ENCODE measurements around the gene ABR.
"Not testable (repeated sequence)": the region's sequence is repeated elsewhere in the genome, so short reads cannot be mapped to it uniquely, and the experiment has no call there.

ABR gene

GRCh38 chr17:1122533-1123392 is 57.0 kb downstream of the ABR start:
- in situ Hi-C loops (cut with MboI; ENCODE audit: low pct_unique_long_range_greater_than_20kb, low sequenced_read_pairs, unreplicated experiment): loop anchor here (25.0 kb wide), 1 partner anchor 215 kb away; no protein-coding TSS in a partner anchor
- peak; percentile 91 for DNase-seq (ENCODE audit: low spot score)
- TF ChIP-seq, protein P1, sequence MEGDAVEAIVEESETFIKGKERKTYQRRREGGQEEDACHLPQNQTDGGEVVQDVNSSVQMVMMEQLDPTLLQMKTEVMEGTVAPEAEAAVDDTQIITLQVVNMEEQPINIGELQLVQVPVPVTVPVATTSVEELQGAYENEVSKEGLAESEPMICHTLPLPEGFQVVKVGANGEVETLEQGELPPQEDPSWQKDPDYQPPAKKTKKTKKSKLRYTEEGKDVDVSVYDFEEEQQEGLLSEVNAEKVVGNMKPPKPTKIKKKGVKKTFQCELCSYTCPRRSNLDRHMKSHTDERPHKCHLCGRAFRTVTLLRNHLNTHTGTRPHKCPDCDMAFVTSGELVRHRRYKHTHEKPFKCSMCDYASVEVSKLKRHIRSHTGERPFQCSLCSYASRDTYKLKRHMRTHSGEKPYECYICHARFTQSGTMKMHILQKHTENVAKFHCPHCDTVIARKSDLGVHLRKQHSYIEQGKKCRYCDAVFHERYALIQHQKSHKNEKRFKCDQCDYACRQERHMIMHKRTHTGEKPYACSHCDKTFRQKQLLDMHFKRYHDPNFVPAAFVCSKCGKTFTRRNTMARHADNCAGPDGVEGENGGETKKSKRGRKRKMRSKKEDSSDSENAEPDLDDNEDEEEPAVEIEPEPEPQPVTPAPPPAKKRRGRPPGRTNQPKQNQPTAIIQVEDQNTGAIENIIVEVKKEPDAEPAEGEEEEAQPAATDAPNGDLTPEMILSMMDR (IDR thresholded peaks at IDR 0.05; ENCODE audit: extremely low read depth, insufficient read depth, missing control alignments): peak; percentile 85

- in situ Hi-C loops (cut with MboI; ENCODE audit: low pct_unique_long_range_greater_than_20kb, low sequenced_read_pairs, unreplicated experiment): loop anchor here (25.0 kb wide), 1 partner anchor 216 kb away; no protein-coding TSS in a partner anchor
- not testable (repeated sequence) for DNase-seq (ENCODE audit: low spot score)
Measured at GRCh38 chr17:1121442-1121817, 58.4 kb downstream of the ABR start.

- no peak for DNase-seq (ENCODE audit: low spot score)
- in situ Hi-C loops (cut with MboI; ENCODE audit: low pct_unique_long_range_greater_than_20kb, low sequenced_read_pairs, unreplicated experiment): loop anchor here (25.0 kb wide), 1 partner anchor 216 kb away; no protein-coding TSS in a partner anchor
- TF ChIP-seq, protein P1 (IDR thresholded peaks at IDR 0.05; ENCODE audit: extremely low read depth, insufficient read depth, missing control alignments): no peak
Measured at GRCh38 chr17:1120596-1121441, 59.0 kb downstream of the ABR start.

DNA sequence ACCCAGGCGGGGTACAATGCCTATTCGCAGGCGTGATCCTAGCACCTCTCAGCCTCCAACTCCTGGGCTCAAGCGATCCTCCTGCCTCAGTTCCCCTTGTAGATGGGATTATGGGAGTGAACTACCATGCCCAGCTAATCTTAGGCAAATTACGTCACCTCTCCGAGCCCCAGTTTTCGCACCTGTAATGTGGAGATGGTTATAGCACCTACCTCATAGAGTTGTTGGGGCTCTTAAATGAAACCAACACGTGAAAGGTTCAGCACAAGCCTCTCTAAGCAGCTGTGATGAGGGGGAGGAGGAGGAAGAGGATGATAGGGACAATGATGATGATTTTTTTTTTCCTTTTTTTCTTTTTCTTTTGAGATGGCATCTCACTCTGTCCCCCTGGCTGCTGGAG is 59.9 kb downstream of the ABR start:
- TF ChIP-seq, protein P1 (IDR thresholded peaks at IDR 0.05; ENCODE audit: extremely low read depth, insufficient read depth, missing control alignments): no peak
- in situ Hi-C loops (cut with MboI; ENCODE audit: low pct_unique_long_range_greater_than_20kb, low sequenced_read_pairs, unreplicated experiment): loop anchor here (25.0 kb wide), 1 partner anchor 217 kb away; no protein-coding TSS in a partner anchor
- DNase-seq (ENCODE audit: low spot score): no peak

- TF ChIP-seq, protein P1 (IDR thresholded peaks at IDR 0.05; ENCODE audit: extremely low read depth, insufficient read depth, missing control alignments): no peak
- DNase-seq (ENCODE audit: low spot score): no peak
- in situ Hi-C loops (cut with MboI; ENCODE audit: low pct_unique_long_range_greater_than_20kb, low sequenced_read_pairs, unreplicated experiment): loop anchor here (25.0 kb wide), 1 partner anchor 221 kb away; no protein-coding TSS in a partner anchor
Measured at GRCh38 chr17:1116602-1117001, 63.2 kb downstream of the ABR start.

DNA sequence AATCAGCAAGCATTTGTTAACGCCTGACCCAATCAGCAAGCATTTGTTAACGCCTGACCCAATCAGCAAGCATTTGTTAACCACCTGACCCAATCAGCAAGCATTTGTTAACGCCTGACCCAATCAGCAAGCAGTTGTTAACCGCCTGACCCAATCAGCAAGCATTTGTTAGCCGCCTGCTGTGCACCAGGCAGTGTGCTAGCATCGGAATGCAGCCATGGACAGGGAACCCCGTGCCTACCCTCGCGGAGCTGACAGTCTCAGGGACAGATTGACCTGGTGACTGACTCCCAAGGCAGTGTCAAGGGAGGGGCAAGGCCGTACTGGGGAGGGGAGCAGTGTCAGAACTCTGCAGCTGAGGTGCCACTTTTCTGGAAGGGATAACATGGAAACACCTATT is 66.9 kb downstream of the ABR start:
- DNase-seq (ENCODE audit: low spot score): no peak
- in situ Hi-C loops (cut with MboI; ENCODE audit: low pct_unique_long_range_greater_than_20kb, low sequenced_read_pairs, unreplicated experiment): loop anchor here (25.0 kb wide), 1 partner anchor 224 kb away; no protein-coding TSS in a partner anchor
- TF ChIP-seq, protein P1 (IDR thresholded peaks at IDR 0.05; ENCODE audit: extremely low read depth, insufficient read depth, missing control alignments): no peak

All from GM13977 (cell line).